Osteocyte (in vitro differentiated cells): ENCODE data around the gene DNAJC3. TPM values are rescaled to one million over a fixed set of nuclear protein-coding genes. Genes with fewer than 3 reads are reported as not detected.
"Not testable (repeated sequence)": the region's sequence is repeated elsewhere in the genome, so short reads cannot be mapped to it uniquely, and the experiment has no call there.

Experiments
- DNase-seq: peaks from one replicate; pipeline ENCODE4 v3.0.0; 2021; ENCODE audit warnings: mixed read lengths; ENCODE audit not compliant: unreplicated experiment; ENCODE audit errors: extremely low spot score
- H3K27ac Mint-ChIP-seq: one replicate; pipeline ENCODE4 v1.8.0; 2021; ENCODE audit warnings: mild to moderate bottlenecking, mixed read lengths; ENCODE audit not compliant: unreplicated experiment
- H3K27me3 Mint-ChIP-seq: one replicate; pipeline ENCODE4 v1.8.0; 2021; ENCODE audit warnings: mixed read lengths; ENCODE audit not compliant: unreplicated experiment
- H3K36me3 Mint-ChIP-seq: one replicate; pipeline ENCODE4 v1.8.0; 2021; ENCODE audit warnings: mixed read lengths; ENCODE audit not compliant: unreplicated experiment
- H3K4me1 Mint-ChIP-seq: one replicate; pipeline ENCODE4 v1.8.0; 2021; ENCODE audit warnings: mixed read lengths; ENCODE audit not compliant: unreplicated experiment
- H3K4me3 Mint-ChIP-seq: one replicate; pipeline ENCODE4 v1.8.0; 2021; ENCODE audit warnings: mild to moderate bottlenecking, moderate library complexity, mixed read lengths; ENCODE audit not compliant: unreplicated experiment
- H3K9me3 Mint-ChIP-seq: one replicate; pipeline ENCODE4 v1.8.0; 2021; ENCODE audit warnings: mixed read lengths; ENCODE audit not compliant: unreplicated experiment
- CTCF ChIP-seq: fragments of 200-600 bp; sonication (generic); IDR thresholded peaks from 2 replicates; pipeline ENCODE4 v1.5.0; 2021; ENCODE audit warnings: antibody characterized with exemption, mild to moderate bottlenecking, moderate library complexity
- total RNA-seq: library from RNA; stranded (reverse); gene quantifications from 2 replicates; pipeline ENCODE4 v1.2.1, GENCODE V29; 2021

DNAJC3 gene
- total RNA-seq, 1 donor from 2014 or later: 45.9 TPM

- H3K36me3 Mint-ChIP-seq: peaks cover 11% of the 10 kb centered on the region
- H3K4me1 Mint-ChIP-seq: peaks cover 21% of the 10 kb centered on the region
- H3K4me3 Mint-ChIP-seq: no peak overlapping the region
Observed at GRCh38 chr13:95684418-95684817, 7.5 kb downstream of the DNAJC3 start.

GRCh38 chr13:95684960-95685359, 8.0 kb downstream of the DNAJC3 start:
- not testable (repeated sequence) for DNase-seq, H3K4me3 Mint-ChIP-seq, H3K27me3 Mint-ChIP-seq, H3K27ac Mint-ChIP-seq
- Mint-ChIP-seq H3K36me3 (peaks cover 11% of the 10 kb centered on the region), H3K4me1 (peaks cover 20% of the 10 kb centered on the region), H3K9me3 (peaks cover 13% of the 10 kb centered on the region)

More at GRCh38 chr13:95684418-95684817, 7.5 kb downstream of the DNAJC3 start:
- DNase-seq: no peak
- H3K27ac Mint-ChIP-seq: no peak overlapping the region
- H3K9me3 Mint-ChIP-seq: peaks cover 13% of the 10 kb centered on the region
- TF ChIP-seq CTCF: no peak
- H3K27me3 Mint-ChIP-seq: no peaks in the 10 kb centered on the region

GRCh38 chr13:95689582-95689926, 12.6 kb downstream of the DNAJC3 start:
- H3K9me3 Mint-ChIP-seq: peaks cover 9% of the 10 kb centered on the region
- H3K36me3 Mint-ChIP-seq: peaks cover 11% of the 10 kb centered on the region
- no peak overlapping the region for H3K4me3 Mint-ChIP-seq
- H3K4me1 Mint-ChIP-seq: peaks cover 12% of the 10 kb centered on the region
- no peaks in the 10 kb centered on the region for H3K27me3 Mint-ChIP-seq
- DNase-seq: no peak
- no peak for TF ChIP-seq CTCF
- no peak overlapping the region for H3K27ac Mint-ChIP-seq

- H3K4me1 Mint-ChIP-seq: peaks cover 12% of the 10 kb centered on the region
- H3K27ac Mint-ChIP-seq, DNase-seq, H3K9me3 Mint-ChIP-seq, H3K27me3 Mint-ChIP-seq, H3K4me3 Mint-ChIP-seq, H3K36me3 Mint-ChIP-seq: not testable (repeated sequence)
Observed at GRCh38 chr13:95690986-95691385, 14.0 kb downstream of the DNAJC3 start.

GRCh38 chr13:95697052-95697680, 20.2 kb downstream of the DNAJC3 start:
- Mint-ChIP-seq H3K27ac (no peak overlapping the region), H3K9me3 (peaks cover 6% of the 10 kb centered on the region)

More at GRCh38 chr13:95697052-95697680, 20.2 kb downstream of the DNAJC3 start:
- peaks cover 6% of the 10 kb centered on the region for H3K36me3 Mint-ChIP-seq
- TF ChIP-seq CTCF: no peak
- H3K27me3 Mint-ChIP-seq: no peaks in the 10 kb centered on the region
- no peaks in the 10 kb centered on the region for H3K4me1 Mint-ChIP-seq
- H3K4me3 Mint-ChIP-seq: no peak overlapping the region
- DNase-seq: no peak
